HG02885 (cell line): ENCODE measurements around the gene DTX1.

ENCODE experiments used
- ATAC-seq: cut with Tn5 transposase; IDR thresholded peaks from one replicate; pipeline ENCODE4 v1.9.1; 2021; ENCODE audit warnings: mild to moderate bottlenecking; ENCODE audit not compliant: unreplicated experiment, poor library complexity

Gene DTX1

DNA sequence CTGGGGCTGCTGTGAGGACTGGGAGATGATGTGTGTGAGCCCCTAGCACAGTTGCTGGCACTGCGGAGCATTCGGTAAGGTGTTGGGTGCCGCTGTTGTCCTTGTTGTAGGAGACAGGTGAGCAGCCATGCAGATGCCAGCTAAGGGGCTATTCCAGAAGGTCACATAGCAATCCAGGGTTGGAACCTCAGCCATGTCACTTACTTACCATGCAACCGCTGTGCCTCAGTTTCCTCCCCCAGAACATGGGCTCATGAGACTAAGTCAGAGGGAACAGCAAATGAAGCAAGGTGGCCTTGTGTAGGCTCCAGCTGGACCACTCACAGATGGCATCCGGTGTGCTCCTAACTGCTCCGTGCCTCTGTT lies 13.2 kb downstream of the DTX1 start:
- ATAC-seq, result no peak

DNA sequence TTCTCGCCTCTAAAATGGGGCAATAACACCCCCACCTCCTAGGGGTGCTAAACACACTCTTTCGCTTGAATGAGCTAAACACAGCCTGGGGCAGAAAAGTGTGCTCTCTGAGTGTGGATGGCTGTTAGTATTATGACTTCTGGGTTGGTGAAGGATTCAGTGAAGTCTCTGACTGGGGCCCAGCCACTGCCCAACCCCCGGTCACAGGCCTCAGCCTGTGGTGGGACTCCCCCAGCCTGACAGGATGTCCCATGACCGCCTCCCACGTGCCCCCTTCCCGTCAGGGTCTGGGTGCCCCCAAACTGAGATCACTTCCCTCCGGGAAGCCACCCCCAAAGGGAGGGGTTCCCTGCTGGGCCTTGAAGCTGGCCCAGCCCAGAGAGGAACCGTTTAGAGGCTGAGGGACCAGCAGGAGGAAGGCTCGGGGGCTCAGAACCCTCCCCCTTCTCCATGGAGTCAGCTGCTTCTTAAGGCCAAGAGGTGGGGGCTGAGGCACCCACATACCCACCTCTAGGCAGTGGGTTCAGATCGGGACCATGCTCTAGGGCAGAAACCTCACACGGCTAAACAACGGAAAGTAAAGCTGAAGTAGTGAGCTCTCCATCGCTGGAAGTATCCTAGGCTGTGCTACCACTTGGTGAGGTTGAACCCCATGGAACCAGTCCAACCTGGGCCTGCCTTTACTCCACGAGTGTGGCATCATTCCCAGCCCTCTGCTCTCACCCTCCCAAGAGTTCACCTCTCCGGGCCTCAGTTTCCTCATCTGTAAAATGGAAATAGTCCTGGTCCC lies 13.8 kb downstream of the DTX1 start:
- ATAC-seq, result peak; percentile 54

DNA sequence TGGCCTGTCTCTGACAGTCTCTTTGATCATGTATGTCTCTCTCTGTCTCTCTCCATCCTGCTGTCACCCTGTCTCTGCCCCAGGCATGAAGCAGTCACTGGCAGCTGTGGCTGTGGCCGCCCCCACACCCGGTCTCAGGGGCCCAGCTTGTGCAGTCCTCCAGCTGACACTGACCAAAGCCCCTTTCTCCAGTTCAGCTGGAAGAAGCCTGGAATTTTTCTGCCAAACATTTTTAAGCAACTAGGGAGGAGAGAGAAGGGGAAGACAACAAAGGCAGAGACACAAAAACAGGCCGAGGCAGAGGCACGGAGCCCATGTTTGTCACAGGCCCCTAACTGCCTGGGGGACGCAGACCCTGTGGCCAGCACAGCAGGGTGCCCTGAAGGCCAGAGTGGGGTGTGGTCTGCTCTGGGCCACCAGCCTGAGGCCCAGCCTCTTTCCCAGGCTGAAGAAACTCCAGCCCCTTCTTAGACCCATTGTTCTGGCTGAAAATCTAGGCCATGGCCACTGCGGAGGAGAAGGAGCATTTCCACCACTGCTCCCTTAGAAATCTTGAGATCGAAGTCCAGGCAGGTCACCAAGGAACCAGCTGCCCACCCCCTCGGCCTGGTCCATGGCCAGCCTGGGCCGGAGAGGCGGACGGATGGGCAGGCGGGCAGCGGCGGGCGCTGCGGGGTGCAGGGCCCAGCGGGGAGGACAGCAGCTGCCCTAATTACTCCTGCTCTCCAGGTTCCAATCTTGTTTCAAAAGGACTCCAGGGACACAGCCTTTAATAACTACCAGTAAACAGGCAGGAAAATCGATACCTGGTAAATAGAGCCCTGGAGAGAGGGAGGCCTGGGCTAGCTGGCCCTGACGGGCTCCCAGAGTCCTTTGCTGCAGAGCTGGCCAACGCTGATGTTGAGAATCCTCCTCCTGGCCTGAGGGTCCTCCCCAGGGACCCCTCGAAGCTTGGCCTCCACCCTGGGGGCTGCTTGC lies 14.9 kb downstream of the DTX1 start:
- no peak for ATAC-seq

DNA sequence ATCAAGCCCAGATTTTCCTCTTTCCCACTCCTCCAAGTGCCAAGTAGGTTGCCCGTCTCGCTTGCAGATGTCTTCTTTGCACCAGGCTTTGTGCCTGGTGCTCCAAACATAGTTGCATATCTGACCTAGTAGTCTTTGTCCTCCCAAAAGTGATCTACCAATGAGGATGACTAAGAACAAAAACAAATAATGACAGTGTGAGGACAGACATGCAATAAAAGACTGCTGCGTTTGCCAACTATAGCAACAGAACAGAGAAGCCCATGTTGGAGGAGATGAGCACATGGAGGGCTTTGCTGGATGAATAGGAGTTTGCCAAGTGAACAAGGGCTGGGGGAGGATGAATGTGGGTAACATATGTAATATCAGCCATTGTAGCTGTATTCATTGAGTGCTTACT lies 15.6 kb downstream of the DTX1 start:
- ATAC-seq, result no peak

DNA sequence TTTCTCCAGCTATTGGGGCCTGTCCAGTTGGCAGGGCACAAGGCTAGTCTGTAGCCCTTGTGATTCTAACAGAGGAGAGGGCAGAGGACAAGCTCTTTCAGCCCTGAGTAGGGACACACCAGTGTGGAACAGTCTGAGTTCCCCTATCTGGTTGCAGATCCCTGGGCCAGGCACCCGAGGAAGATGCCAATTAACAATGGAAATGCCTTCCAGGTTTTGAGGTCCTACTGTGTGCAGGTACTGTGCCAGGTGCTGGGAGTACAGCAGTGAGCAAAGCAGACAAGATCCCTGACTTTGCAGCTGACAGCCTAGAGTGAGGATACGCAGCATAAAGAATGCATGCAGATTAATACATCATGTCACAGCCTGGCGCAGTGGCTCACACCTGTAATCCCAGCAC lies 17.1 kb downstream of the DTX1 start:
- ATAC-seq, result no peak

DNA sequence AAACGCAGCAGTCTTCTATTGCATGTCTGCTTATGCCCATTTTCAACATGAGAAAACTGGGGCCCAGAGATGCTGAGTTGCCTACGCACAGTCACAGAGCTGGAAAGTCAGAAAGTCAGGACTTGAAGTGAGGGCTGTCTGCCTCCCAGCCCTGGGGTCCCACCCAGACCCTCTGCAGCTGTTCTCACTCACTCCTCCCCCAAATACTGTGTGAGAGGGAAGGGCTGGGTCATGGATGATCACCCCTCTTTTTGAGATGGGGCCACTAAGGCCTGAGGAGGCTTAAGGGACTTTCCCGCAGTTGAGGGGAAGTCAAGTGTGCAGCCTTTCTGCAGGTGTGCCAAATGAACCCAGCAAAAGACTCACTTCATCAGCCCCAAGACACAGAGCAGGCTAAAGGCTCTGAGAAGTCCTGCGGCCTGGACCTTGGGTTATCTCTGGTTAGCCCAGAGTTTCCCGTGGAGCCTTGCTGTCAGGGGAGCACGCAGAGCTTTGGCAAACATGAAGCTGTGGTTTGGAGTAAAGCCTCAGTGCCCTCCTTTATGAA lies 18.7 kb downstream of the DTX1 start:
- peak; percentile 94 for ATAC-seq

DNA sequence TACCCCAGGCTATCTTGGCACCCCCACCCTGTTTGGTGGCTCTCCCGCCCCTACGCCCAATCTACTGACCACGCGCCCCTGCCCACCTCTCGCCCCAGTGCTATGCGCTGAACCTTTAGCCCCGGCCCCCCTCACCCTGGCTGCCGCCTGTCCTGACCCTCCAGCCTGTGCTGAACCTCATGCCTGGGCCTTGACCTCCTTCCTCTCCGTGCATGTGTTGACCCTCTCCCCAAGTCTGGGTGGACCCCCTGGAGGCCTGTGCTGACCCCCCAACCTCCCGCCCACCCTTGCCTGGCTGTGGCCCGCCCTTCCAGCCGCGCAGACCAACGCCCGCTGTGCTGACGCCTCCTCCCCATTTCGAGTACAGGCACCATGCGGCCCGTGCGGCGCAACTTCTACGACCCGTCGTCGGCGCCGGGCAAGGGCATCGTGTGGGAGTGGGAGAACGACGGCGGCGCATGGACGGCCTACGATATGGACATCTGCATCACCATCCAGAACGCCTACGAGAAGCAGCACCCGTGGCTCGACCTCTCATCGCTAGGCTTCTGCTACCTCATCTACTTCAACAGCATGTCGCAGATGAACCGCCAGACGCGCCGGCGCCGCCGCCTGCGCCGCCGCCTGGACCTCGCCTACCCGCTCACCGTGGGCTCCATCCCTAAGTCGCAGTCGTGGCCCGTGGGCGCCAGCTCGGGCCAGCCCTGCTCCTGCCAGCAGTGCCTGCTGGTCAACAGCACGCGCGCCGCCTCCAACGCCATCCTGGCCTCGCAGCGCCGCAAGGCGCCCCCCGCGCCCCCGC lies 20.7 kb downstream of the DTX1 start:
- no peak for ATAC-seq

DNA sequence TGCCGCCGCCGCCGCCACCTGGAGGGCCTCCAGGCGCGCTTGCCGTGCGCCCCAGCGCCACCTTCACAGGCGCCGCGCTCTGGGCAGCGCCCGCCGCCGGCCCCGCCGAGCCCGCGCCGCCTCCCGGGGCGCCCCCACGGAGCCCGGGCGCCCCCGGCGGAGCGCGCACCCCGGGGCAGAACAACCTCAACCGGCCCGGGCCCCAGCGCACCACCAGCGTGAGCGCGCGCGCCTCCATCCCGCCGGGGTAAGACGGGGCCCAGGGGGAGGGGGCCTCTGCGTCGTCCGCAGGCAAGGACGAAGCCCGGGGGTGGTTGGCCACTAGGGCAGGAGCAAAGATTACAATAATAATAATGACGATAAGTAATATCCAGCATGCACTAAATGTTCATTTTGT lies 21.3 kb downstream of the DTX1 start:
- no peak for ATAC-seq

DNA sequence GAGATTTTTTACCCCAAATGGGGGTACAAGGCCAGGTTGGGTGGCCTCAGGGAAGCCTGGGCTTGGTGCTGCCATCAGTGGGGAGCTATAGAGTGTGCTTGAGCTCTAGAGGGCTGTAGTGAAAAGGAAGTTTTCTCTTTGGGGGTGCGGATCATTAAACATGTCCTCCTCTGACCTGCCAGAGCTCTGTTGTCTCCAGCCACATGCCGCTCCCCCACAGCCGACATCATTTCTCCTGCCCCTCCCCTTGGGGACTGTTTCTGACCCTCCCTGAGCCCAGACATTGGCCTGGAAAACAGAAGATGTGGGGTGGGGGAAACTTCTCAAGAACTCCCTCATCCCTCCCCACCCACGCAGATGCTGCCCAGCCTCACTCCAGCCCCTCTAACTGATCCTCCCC lies 25.3 kb downstream of the DTX1 start:
- ATAC-seq, result no peak

DNA sequence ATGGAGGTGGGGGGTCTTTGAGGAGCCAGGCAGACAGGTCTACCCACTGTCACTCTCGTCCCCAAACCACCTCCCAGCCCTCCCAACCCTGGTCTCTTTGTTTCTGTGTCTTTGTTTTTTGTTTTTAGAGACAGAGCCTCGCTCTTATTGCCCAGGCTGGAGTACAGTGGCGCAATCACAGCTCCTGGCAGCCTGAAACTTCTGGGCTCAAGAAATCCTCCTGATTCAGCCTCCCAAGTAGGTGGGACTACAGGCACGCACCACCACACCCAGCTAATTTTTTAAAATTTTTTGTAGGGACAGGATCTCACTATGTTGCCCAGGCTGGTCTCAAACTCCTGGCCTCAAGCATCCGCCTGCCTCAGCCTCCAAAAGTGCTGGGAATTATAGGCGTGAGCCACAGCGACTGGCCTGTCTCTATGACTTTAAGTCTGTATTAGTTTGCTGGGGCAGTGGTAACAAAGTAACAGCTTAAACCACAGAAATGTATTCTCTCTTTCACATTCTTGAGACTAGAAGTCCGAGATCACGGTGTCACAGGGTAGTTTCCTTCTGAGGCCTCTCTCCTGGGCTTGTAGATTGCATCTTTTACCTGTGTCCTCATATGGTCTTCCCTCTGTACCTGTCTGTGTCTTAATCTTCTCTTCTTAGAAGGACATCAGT lies 26.1 kb downstream of the DTX1 start:
- no peak for ATAC-seq

DNA sequence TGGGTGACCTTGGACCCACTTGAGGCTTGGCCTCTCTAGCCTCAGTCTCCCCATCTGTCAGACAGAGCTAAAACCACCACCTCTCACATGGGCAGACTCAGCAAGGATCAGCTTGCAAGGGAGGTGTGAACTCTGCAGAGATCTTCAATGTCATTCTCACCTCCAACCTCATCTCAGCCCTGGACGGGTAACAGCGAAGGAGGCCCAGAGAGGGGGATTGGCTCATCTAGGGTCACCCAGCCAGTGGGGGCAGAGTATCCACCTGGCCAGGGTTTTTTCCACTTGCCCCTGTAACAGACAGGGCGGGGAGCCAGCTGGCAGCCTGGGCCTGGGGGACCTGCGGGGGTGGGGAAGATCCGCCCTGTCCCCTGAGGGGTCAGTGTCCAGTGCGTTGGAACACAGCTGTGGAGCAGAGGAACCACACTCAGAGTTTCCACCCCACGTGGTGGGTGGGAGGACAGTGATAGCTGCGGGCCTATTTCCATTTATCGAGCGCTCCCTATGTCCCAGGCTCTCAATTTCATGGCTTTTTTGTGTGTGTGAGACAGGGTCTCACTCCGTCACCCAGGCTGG lies 27.4 kb downstream of the DTX1 start:
- no peak for ATAC-seq

DNA sequence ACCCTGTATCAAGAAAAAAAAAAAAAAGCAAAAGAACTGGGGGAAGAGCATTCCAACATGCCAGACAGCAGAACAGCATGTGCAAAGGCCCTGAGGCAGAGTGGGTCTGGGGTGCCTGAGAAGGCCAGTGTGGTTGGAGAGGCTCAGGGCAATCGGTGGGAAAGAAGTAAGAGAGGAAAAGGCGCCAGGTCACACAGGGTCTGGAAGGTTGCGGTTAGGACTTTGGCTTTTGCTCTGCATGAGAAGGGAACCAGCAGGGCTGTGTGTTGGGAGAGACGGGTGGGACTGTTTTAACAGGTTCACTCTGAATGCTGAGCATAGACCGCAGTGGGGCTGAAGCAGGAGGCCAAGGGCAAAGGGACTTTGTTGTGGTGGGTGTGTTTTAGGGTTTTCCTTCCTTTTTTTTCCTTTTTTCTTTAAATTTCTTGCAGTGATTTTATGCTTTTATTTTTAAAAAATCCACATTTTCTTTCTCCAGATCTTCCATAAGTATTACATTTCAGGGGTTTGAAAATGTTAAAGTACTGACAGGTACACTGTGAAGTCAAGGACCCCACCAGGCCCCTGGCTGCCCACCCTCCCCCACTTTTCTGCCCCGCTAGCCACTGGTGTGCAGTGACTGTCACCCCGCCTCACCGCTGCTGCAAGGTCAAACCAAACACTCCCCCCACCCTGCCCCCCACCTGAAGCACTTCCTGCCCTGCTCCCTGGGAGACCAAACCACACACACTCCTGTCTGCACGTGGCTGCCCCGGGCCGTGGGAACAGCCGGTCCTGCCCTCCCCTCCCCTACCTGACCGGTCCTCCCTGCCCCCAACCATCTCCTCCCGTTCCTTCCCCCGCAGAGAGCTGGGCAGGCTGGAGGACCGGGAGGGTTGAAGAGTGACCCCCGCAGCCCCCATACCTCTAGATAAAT lies 30.0 kb downstream of the DTX1 start:
- no peak for ATAC-seq

DNA sequence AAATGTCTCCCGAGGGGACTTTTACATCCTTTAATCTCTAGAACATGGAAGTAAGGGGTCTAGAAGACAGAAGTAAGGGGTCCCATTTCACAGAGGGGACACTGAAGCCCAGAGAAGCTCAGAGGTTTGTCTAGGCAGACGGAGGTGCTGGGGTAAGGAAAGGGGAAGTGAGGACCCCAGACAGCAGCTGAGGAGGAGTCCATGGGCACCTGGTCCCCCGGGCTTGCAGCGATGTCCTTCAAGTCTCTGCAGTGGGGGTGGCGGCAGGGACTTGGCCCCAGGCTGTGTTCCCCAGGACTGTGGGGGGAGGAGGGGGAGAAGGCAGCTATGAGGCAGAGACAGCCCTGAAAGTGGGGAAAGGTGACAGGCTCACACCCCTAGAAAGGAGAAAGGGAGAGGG lies 30.7 kb downstream of the DTX1 start:
- no peak for ATAC-seq

DNA sequence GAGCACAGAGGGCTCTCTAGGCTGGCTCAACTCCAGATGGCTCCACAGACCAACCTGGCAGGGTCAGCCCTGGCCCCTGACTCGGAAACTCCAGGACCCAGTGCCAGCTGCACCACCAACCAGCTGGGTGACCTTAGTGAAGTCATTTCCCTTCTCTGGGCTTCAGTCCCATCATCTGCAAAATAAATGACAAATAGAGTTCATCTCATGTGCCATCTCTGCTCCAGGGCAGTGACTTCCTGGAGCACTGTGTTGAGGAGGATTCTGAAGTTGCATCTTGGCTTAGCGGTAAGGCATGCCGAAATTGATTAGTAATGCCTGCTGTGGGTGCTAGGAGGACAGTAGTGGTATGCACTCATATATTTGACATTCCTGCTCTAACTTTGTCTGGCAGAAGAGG lies 31.5 kb downstream of the DTX1 start:
- ATAC-seq, result no peak

DNA sequence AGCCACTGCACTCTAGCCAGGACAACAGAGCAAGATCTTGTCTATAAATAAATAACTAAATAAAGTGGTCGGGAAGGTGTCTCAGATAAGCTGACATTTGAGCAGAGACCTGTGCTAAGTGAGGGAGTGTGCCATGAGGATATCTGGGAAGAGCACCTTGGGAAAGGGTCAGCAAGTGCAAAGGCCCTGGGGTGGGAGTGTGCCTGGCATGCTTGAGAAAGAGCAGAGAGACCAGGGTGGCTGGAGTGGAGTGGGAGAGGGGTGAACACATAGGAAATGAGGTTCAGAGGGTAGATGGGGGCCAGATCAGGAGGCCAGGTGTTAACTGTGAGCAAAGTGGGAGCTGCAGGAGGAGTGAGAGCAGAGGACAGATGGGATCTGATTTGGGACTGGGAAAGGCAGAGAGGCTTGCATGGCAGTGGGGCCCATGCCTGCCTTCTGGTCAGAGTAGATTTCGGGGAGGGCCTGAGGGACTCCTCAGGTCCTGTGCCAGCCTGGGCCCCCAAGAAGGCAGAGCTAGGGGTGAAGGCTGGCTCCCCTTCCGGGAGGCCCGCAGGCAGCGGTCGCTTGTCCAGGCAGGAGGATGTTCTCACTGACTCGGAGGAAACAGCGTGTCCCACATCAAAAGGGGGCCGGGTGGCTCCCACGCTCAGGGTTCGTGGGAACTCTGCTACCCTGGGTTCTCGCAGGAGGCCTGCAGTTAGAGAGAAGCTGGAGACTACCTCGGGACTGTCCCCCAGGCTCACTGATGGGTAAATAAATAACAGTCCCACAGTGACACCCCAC lies 32.6 kb downstream of the DTX1 start:
- no peak for ATAC-seq

DNA sequence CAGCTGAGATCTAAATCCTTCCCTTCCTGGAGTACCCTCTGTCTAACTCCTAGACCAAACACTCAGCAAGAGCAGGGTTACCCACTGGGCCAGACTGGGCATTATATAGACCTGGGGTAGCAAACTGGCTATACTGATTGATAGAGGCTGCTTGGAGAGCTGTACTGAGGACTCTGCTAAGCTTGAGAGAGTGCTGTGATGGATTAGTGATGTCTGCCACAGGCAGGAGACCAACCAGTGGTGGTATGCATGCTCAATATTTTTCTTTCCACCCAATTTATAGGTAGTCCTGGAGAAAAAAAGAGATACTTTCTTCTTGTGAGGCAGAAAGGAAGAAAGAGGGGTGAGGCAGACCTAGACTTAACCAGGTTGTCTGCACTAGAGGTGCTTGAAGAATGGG lies 33.3 kb downstream of the DTX1 start:
- no peak for ATAC-seq

DNA sequence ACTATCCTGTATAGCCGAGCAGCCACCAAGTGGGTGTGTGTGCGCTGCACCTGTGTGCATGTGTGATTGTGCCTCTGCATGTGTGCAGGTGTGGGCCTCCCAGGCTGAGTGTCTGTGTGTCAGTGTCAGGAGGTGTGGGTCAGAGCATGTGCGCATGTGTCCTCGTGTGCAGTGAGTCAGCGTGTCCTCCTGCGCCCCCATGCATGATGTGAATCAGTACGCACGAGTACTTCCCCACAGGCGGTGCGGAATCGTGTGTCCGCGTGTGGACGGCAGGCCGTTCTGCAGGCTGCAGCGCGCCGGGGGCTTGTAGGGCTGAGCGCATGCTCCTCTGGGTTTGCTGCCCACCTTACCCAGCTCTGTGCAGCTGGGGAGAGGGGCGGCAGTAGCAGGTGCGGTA lies 34.2 kb downstream of the DTX1 start:
- ATAC-seq, result no peak

DNA sequence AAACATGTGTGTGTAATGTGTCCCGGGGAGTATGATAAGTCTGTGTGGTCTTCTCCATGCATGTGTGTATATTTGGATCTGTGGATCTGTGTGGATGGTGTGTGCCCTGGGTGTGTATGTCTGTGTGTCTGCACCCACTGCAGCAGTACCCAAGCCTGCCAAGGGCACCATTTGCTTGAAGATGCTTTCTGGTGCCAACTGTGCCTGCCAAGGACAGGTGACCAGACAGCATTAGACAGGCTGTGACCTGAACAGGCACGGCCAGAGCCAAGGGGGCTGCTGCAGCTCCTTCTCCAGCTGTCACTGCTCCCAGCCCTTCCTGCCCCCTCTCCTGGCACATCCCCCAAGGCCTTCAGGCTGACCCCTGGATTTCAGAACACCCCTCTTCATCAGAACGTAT lies 35.0 kb downstream of the DTX1 start:
- no peak for ATAC-seq
